Esophagus squamous epithelium (tissue), 5 donors: Measurements from ENCODE around the gene KCNMA1. TPM values are rescaled to one million over a fixed set of nuclear protein-coding genes. Genes with fewer than 3 reads are reported as not detected.
A peak's percentile ranks its signal among the peaks of the same experiment; 100 is the strongest.

Source experiments
- DNase-seq: peaks from one replicate; lab custom pipeline; 2025; lab: John Stamatoyannopoulos, UW
- H3K27ac ChIP-seq, 4 donors: fragments of 200-600 bp; sonication (generic); one replicate each; pipeline ENCODE4 v1.5.1; 2016 to 2019; ENCODE audit warnings: mild to moderate bottlenecking in 1 of 4
- H3K27me3 ChIP-seq, 4 donors: fragments of 200-600 bp; sonication (generic); 1 replicate in 3 of 4; 2 replicates in 1 of 4; pipeline versions ENCODE4 v1.5.1 to v1.6.0; 2017 to 2021; ENCODE audit warnings: antibody characterized with exemption in 1 of 4
- H3K36me3 ChIP-seq, 3 donors: fragments of 200-600 bp; sonication (generic); one replicate each; pipeline ENCODE4 v1.5.1; 2016 to 2019
- H3K4me1 ChIP-seq, 3 donors: fragments of 200-600 bp; sonication (generic); one replicate each; pipeline ENCODE4 v1.5.1; 2017 to 2019
- H3K4me3 ChIP-seq, 4 donors: fragments of 200-600 bp; sonication (generic); 1 replicate in 3 of 4; 2 replicates in 1 of 4; pipeline ENCODE4 v1.5.1; 2016 to 2019; ENCODE audit warnings: mild to moderate bottlenecking in 2 of 4, moderate library complexity in 1 of 4
- H3K9me3 ChIP-seq, 3 donors: fragments of 200-600 bp; sonication (generic); one replicate each; pipeline ENCODE4 v1.5.1; 2016 to 2019
- POLR2A ChIP-seq, 4 donors: fragments of 450-650 bp; IDR thresholded peaks; one replicate each; pipeline ENCODE4 v1.6.1; 2017; ENCODE audit warnings: antibody characterized with exemption in 4 of 4, mild to moderate bottlenecking in 4 of 4, moderate library complexity in 3 of 4
- WGBS, 2 donors: methylation state at CpG; one replicate each; pipeline ENCODE4 v1.1.5; 2018; 5-methylcytosine and 5-hydroxymethylcytosine counted together
- intact Hi-C: fragments of 100-400 bp; cut with DNase I; formaldehyde crosslinking; loops from one replicate; pipeline ENCODE4 v1.15.0; 2022
- total RNA-seq, 4 donors: library from RNA; depleted of rRNA; stranded (reverse); fragments of >200 nt; gene quantifications; one replicate each; pipeline ENCODE4 v1.1.0, GENCODE V29; 2016
- TF ChIP-seq, protein P1 (sequence below), 6 experiments: fragments of 450-650 bp in 4 of 6; fragments of 200-600 bp in 2 of 6; sonication (generic) in 2 of 6; IDR thresholded peaks; one replicate each; pipeline ENCODE4 v1.5.1; 2016 to 2019; ENCODE audit warnings: antibody characterized with exemption in 6 of 6, mild to moderate bottlenecking in 4 of 6, moderate library complexity in 4 of 6
- donor health status: DM: yes; HTN: yes; CAD: no.

KCNMA1 gene
- total RNA-seq, 4 donors from 2014 or later: 7.5 to 74.2 (median 18.0) TPM

DNA sequence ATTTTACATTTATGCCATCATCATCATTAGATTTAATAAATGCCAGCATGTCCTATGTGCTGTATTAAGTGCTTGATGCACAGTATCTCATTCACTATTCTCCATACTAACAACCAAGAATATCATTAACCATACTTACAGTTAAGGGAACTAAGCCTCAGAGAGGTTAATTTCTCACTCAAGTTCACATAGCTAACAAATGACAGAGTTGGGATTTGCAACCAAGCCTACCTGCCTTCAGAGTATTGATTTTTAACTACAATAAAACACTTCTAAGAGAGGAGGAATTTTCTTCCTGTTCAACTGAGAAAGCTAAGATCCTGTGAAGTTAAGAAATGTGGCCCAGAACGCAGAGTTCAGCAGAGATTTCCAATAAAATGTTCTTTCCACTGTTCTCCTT is 403.0 kb downstream of the KCNMA1 start:
- Histone ChIP-seq H3K27me3 (no peaks in the 10 kb centered on the region), H3K36me3 (no peaks in the 10 kb centered on the region), H3K4me3 (no peak overlapping the region), H3K9me3 (no peaks in the 10 kb centered on the region), H3K27ac (peak overlapping the region in 2 of 4 donors; percentile 19 to 37), H3K4me1 (peaks cover 0 to 10% (median 6%) of the 10 kb centered on the region in 3 donors)
- TF ChIP-seq, protein P1, sequence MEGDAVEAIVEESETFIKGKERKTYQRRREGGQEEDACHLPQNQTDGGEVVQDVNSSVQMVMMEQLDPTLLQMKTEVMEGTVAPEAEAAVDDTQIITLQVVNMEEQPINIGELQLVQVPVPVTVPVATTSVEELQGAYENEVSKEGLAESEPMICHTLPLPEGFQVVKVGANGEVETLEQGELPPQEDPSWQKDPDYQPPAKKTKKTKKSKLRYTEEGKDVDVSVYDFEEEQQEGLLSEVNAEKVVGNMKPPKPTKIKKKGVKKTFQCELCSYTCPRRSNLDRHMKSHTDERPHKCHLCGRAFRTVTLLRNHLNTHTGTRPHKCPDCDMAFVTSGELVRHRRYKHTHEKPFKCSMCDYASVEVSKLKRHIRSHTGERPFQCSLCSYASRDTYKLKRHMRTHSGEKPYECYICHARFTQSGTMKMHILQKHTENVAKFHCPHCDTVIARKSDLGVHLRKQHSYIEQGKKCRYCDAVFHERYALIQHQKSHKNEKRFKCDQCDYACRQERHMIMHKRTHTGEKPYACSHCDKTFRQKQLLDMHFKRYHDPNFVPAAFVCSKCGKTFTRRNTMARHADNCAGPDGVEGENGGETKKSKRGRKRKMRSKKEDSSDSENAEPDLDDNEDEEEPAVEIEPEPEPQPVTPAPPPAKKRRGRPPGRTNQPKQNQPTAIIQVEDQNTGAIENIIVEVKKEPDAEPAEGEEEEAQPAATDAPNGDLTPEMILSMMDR (IDR thresholded peaks at IDR 0.05): no peak
- no peak for TF ChIP-seq POLR2A (IDR thresholded peaks at IDR 0.05)
- 80 to 83% methylated on average over 1 of the region's 1 CpG for WGBS, 2 donors
- no peak for DNase-seq
- intact Hi-C loops: no loop called here

DNA sequence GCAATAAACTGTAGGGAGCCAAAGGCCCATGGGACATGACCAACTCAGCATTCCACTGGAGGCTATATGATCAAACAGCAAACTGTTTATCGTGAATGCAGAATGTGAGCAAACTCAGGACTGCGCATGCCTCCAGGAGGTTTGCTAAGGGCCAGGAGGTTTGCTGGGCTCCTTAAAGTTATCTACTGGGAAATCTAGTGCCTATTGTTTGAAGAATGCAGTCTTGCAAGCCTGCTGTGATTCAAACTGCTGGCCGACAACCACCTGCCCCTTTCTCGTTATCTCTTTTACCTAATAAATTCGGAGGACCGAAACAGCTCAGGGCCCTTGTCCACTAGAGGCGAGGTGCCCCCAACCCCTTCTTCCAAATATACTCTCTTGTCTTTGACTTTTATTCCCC is 404.1 kb downstream of the KCNMA1 start:
- Histone ChIP-seq H3K36me3 (no peaks in the 10 kb centered on the region), H3K4me1 (peaks cover 0 to 10% (median 6%) of the 10 kb centered on the region in 3 donors), H3K27ac (no peak overlapping the region), H3K27me3 (no peaks in the 10 kb centered on the region), H3K9me3 (no peaks in the 10 kb centered on the region), H3K4me3 (no peak overlapping the region)
- 95 to 97% methylated on average over 7 of the region's 7 CpGs for WGBS, 2 donors
- intact Hi-C loops: no loop called here
- TF ChIP-seq POLR2A (IDR thresholded peaks at IDR 0.05): no peak
- TF ChIP-seq, protein P1 (IDR thresholded peaks at IDR 0.05): no peak
- DNase-seq: no peak

DNA sequence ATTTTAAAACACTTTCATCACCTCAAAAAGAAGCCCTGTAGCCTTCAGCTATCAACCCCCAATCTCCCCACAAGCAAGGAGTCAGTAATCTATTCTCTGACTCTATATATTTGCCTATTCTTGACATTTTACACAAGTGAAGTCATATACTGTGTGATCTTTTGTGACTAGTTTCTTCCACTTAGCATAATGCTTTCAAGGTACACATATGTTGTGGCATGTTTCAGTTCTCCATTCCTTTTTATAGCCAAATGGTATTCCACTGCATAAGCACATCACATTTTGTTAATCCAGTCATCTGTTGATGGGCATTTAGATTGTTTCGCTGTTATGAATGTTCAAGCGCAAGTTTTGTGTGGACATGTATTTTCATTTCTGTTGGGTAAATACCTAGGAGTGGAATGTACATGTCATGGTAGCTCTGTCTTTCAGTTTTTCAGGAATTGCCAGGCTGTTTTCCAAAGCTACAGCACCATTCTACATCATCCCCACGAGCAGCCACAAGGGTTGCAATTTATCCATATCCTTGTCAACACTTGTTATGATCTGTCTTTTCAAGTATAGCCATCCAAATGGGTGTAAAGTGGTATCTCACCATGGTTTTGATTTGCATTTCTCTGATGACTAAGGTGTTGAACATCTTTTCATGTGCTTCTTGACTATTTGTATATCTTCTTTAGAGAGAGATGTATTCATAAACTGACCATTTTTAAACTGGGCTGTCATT is 405.6 kb downstream of the KCNMA1 start:
- H3K36me3 ChIP-seq: no peaks in the 10 kb centered on the region
- WGBS, 2 donors: 48 to 80% methylated on average over 2 to 3 of the region's 3 CpGs

GRCh38 chr10:77231375-77231774 is 406.2 kb downstream of the KCNMA1 start:
- H3K27ac ChIP-seq: no peak overlapping the region
- TF ChIP-seq, protein P1 (IDR thresholded peaks at IDR 0.05): no peak
- no peak for TF ChIP-seq POLR2A (IDR thresholded peaks at IDR 0.05)
- no peaks in the 10 kb centered on the region for H3K36me3 ChIP-seq
- H3K4me3 ChIP-seq: no peak overlapping the region
- no peak for DNase-seq
- no peaks in the 10 kb centered on the region for H3K4me1 ChIP-seq
- no peaks in the 10 kb centered on the region for H3K27me3 ChIP-seq
- intact Hi-C loops: no loop called here
- H3K9me3 ChIP-seq: no peaks in the 10 kb centered on the region
- WGBS, 2 donors: 82 to 83% methylated on average over 3 of the region's 3 CpGs

More for the DNA sequence above, 405.6 kb downstream of the KCNMA1 start:
- H3K4me1 ChIP-seq: peaks cover 0 to 6% (median 4%) of the 10 kb centered on the region in 3 donors
- intact Hi-C loops: no loop called here
- H3K27ac ChIP-seq: no peak overlapping the region
- no peaks in the 10 kb centered on the region for H3K27me3 ChIP-seq
- H3K4me3 ChIP-seq: no peak overlapping the region
- TF ChIP-seq POLR2A (IDR thresholded peaks at IDR 0.05): no peak
- TF ChIP-seq, protein P1 (IDR thresholded peaks at IDR 0.05): no peak
- H3K9me3 ChIP-seq: no peaks in the 10 kb centered on the region
- no peak for DNase-seq

GRCh38 chr10:77230194-77230593 is 407.4 kb downstream of the KCNMA1 start:
- Histone ChIP-seq H3K27ac (no peak overlapping the region), H3K4me3 (no peak overlapping the region), H3K36me3 (no peaks in the 10 kb centered on the region), H3K9me3 (no peaks in the 10 kb centered on the region), H3K4me1 (no peaks in the 10 kb centered on the region), H3K27me3 (no peaks in the 10 kb centered on the region)
- intact Hi-C loops: no loop called here
- TF ChIP-seq, protein P1 (IDR thresholded peaks at IDR 0.05): no peak
- no peak for TF ChIP-seq POLR2A (IDR thresholded peaks at IDR 0.05)
- no peak for DNase-seq
- 66 to 69% methylated on average over 5 of the region's 5 CpGs for WGBS, 2 donors
